Mucosa of descending colon (tissue), 3 donors: ENCODE results near the gene EZR. TPM values are rescaled to one million over a fixed set of nuclear protein-coding genes. Genes with fewer than 3 reads are reported as not detected.

Experiments used
- ATAC-seq: fragments of 200-7000 bp; cut with Tn5 transposase; one replicate; pipeline ENCODE4 v1.9.1; 2020; ENCODE audit warnings: mild to moderate bottlenecking, moderate library complexity
- DNase-seq, 3 donors: peaks; one replicate each; pipeline ENCODE4 v3.0.0-alpha.2; 2020
- H3K36me3 ChIP-seq: fragments of 200-600 bp; one replicate; pipeline ENCODE4 v1.8.0; 2021; ENCODE audit warnings: low read depth, mild to moderate bottlenecking
- H3K4me1 ChIP-seq: fragments of 200-600 bp; one replicate; pipeline ENCODE4 v1.8.0; 2021; ENCODE audit warnings: low read depth, mild to moderate bottlenecking
- H3K4me3 ChIP-seq: fragments of 200-600 bp; one replicate; pipeline ENCODE4 v1.8.0; 2021; ENCODE audit warnings: mild to moderate bottlenecking
- H3K9me3 ChIP-seq: fragments of 200-600 bp; one replicate; pipeline ENCODE4 v1.8.0; 2021; ENCODE audit warnings: mild to moderate bottlenecking
- intact Hi-C, 2 donors: fragments of 100-400 bp; cut with DNase I in 1 of 2; cut with micrococcal nuclease in 1 of 2; formaldehyde crosslinking; loops; one replicate each; pipeline versions ENCODE4 v1.11.0 to v1.11.1; 2022; cut with DNase I, micrococcal nuclease
- total RNA-seq, 3 donors: library from RNA; stranded (reverse); fragmentation: NEBNext Ultra II Directional in 2 of 3; extraction: Animal tissue kit (Norgen Biotek cat#: 25700) in 2 of 3; gene quantifications; one replicate each; pipeline versions ENCODE4 v1.2.1 to v1.2.4, GENCODE V29; 2021 to 2023
- TF ChIP-seq, protein P1 (sequence below): fragments of 200-600 bp; IDR thresholded peaks from one replicate; pipeline ENCODE4 v1.8.0; 2022; ENCODE audit warnings: antibody characterized with exemption, mild to moderate bottlenecking
- donor health status: DM: no; HTN: no; CAD: no; lungs with moderate emphysema.
- donor health status: DM: no; HTN: no; CAD: no.
- donor health status: DM: no; HTN: yes; CAD: no.

EZR gene
- total RNA-seq, 3 donors from 2014 or later, result 220 to 421 (median 334) TPM

DNA sequence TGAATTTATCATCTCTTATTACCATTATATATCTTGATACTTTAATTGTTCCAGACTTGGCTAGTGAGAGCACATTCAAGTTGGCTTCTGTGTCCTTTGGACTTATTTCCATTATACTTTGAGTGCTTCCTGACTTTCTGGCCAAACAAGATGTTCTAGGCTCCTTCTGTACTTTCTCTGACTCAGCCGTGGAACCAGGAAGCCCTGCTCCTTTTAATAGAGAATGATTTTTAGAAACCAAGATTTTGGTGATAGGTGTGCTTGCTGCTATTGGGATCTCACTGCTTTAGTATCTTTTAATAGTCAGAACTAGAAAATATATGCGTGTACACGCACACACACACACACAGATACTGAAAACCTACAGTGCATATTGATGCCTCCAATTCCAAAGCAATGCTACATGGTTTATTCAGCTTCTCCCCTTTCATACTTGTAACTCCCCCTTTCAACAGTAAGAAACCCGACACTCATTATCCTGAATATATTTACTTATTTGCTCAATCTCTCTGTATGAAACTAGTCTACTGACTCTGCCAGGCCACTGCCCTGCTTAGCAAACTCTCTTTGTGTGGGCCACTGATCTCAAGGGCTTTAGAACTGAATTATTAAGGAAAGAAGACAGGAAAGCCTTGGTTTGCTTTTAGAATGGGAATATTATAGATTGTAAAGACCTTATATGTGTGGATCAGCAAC lies 42.7 kb upstream of the EZR start:
- TF ChIP-seq, protein P1, sequence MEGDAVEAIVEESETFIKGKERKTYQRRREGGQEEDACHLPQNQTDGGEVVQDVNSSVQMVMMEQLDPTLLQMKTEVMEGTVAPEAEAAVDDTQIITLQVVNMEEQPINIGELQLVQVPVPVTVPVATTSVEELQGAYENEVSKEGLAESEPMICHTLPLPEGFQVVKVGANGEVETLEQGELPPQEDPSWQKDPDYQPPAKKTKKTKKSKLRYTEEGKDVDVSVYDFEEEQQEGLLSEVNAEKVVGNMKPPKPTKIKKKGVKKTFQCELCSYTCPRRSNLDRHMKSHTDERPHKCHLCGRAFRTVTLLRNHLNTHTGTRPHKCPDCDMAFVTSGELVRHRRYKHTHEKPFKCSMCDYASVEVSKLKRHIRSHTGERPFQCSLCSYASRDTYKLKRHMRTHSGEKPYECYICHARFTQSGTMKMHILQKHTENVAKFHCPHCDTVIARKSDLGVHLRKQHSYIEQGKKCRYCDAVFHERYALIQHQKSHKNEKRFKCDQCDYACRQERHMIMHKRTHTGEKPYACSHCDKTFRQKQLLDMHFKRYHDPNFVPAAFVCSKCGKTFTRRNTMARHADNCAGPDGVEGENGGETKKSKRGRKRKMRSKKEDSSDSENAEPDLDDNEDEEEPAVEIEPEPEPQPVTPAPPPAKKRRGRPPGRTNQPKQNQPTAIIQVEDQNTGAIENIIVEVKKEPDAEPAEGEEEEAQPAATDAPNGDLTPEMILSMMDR, result no peak
- Histone ChIP-seq H3K4me3 (no peak overlapping the region), H3K9me3 (no peaks in the 10 kb centered on the region), H3K4me1 (no peaks in the 10 kb centered on the region), H3K36me3 (no peaks in the 10 kb centered on the region)
- intact Hi-C loops, result no loop called here
- DNase-seq (no peak), ATAC-seq (peak; percentile 91)

DNA sequence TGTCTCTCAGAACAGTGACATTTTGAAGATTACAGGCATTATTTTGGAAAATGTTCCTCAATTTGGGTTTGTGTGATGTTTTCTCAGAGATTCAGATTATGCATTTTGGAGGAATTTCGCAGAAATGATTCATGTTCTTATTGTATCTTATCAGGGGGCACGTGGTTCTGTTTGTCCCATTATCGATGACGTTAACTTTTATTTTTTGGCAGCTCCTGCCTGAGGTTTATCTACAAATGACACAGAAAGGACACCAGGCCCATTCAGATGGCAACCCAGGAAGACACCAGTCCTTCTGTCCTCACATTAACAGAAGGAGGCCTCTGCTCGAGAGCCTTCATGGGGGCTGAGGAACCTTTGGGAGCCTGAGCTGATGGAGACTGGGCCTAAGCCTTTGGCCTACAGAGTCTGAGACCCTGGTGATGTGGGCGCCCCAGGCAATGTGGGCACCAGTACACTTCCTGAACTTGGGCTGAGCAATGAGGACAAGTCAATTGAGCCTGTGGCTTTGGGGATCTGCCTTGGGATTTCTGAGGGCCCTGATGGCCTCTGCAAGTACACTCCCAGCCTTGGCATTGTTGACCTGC lies 41.2 kb upstream of the EZR start:
- DNase-seq (no peak), ATAC-seq (no peak)
- H3K36me3 ChIP-seq, result no peaks in the 10 kb centered on the region
- H3K4me3 ChIP-seq, result no peak overlapping the region
- no peaks in the 10 kb centered on the region for H3K9me3 ChIP-seq
- TF ChIP-seq, protein P1, result no peak
- intact Hi-C loops, result no loop called here
- H3K4me1 ChIP-seq, result no peaks in the 10 kb centered on the region

DNA sequence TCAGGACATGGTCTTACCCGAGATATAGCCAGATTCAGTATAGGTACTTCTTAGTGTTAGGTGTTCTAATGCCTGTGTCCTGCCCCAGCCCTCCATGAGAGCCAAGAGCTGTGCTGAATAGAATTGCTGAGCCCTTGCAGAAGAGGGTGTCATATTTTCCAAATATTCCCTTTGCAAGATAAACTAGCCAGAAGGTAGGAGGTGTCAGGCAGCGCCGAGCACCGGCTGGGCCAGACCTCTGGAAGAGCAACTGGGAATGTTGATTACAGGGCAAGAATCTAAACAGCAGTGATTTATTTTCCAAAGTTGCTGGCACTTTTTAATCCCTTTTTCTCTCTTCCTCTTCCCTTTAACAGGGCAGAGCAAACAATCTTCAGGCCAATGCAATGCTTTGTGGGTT lies 37.1 kb upstream of the EZR start:
- Histone ChIP-seq H3K36me3 (no peaks in the 10 kb centered on the region), H3K4me1 (peaks cover 30% of the 10 kb centered on the region), H3K9me3 (no peaks in the 10 kb centered on the region), H3K4me3 (no peak overlapping the region)
- DNase-seq (no peak), ATAC-seq (no peak)
- TF ChIP-seq, protein P1, result no peak
- intact Hi-C loops, result no loop called here

DNA sequence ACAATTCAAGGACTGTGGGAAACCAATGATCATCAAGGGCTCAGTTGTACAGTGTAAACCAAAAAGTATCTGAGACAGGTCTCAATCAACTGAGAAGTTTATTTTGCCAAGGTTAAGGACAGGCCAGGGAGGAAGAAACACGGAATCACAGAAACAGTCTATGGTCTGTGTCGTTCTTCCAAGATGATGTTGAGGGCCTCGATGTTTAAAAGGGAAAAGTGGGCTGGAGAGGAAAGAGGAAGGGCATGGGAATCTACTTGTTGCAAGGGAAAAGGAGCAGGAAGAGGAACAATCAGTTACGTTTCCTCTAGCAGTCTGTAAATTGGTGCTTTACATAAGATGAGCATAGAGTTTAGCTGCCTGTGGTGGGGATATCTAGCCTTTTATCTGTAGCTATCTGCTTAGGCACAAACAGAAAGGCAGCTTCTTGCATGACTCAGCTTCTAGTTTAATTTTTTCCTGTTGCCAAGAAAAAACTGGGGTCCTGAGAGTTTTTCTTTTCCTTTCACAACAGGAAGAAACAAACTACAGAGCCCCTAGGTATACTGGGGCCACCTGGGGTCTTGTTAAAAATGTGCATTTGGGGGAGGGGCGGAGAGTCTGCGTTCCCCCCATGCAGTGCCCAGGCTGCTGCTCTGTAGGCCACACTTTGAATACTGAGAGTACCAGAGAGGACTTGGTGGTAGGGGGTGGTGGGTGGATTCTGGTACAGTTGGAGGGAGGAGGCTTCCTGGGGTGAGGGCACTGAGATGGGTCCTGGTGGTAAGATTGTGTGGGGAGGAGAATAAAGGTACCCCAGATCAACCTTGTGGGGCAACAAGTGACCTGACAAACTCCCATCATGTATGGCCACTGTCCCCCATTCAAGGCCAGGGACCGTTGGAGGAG lies 35.3 kb upstream of the EZR start:
- DNase-seq (no peak), ATAC-seq (no peak)
- TF ChIP-seq, protein P1, result no peak
- Histone ChIP-seq H3K4me1 (peaks cover 41% of the 10 kb centered on the region), H3K9me3 (no peaks in the 10 kb centered on the region), H3K36me3 (no peaks in the 10 kb centered on the region), H3K4me3 (no peak overlapping the region)
- intact Hi-C loops, result no loop called here

DNA sequence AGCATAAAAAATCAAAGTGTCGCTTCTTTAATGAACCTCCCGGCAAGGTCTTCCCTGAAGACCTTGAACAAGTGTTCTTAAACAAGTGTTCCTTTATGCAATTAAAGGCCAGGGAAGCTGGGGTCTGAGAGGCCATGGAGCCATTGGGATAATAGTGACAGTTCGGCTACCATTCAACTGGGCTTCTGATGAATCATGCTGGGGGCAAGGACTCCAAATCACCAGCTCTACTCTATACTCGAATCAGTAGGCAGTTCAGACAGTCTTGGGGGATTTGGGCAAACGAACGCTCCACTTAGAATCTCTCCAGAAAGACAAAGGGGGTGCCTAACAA lies 34.7 kb upstream of the EZR start:
- H3K4me3 ChIP-seq, result no peak overlapping the region
- intact Hi-C loops, result no loop called here
- DNase-seq (no peak), ATAC-seq (no peak)
- H3K36me3 ChIP-seq, result no peaks in the 10 kb centered on the region
- H3K4me1 ChIP-seq, result peaks cover 44% of the 10 kb centered on the region
- TF ChIP-seq, protein P1, result no peak
- no peaks in the 10 kb centered on the region for H3K9me3 ChIP-seq
